AG20443 (cell line): ENCODE measurements around the gene PLCXD3.
"Not testable (repeated sequence)": the region's sequence is repeated elsewhere in the genome, so short reads cannot be mapped to it uniquely, and the experiment has no call there.

ENCODE experiments used
- DNase-seq: peaks from one replicate; pipeline ENCODE4 v3.0.0; 2012; ENCODE audit warnings: low spot score, mixed read lengths

Gene PLCXD3

GRCh38 chr5:41346609-41347008 lies 163.8 kb downstream of the PLCXD3 start:
- no peak for DNase-seq

- DNase-seq = no peak
These were observed 165.1 kb downstream of the PLCXD3 start for GRCh38 chr5:41345295-41345694.

- DNase-seq = no peak
These were observed 171.1 kb downstream of the PLCXD3 start for GRCh38 chr5:41339339-41339738.

- DNase-seq = no peak
These were observed 172.2 kb downstream of the PLCXD3 start for GRCh38 chr5:41338136-41338675.

GRCh38 chr5:41337724-41338123 lies 172.7 kb downstream of the PLCXD3 start:
- no peak for DNase-seq

- no peak for DNase-seq
These were observed 173.2 kb downstream of the PLCXD3 start for GRCh38 chr5:41337216-41337615.

- no peak for DNase-seq
These were observed 173.9 kb downstream of the PLCXD3 start for GRCh38 chr5:41336471-41336870.

- no peak for DNase-seq
These were observed 174.7 kb downstream of the PLCXD3 start for GRCh38 chr5:41335596-41336181.

GRCh38 chr5:41334758-41335157 lies 175.6 kb downstream of the PLCXD3 start:
- peak; percentile 27 for DNase-seq

- DNase-seq = no peak
These were observed 176.2 kb downstream of the PLCXD3 start for GRCh38 chr5:41334221-41334620.

GRCh38 chr5:41325074-41325473 lies 185.3 kb downstream of the PLCXD3 start:
- no peak for DNase-seq

GRCh38 chr5:41322826-41323225 lies 187.6 kb downstream of the PLCXD3 start:
- DNase-seq = not testable (repeated sequence)

GRCh38 chr5:41312478-41313060 lies 197.8 kb downstream of the PLCXD3 start:
- no peak for DNase-seq

GRCh38 chr5:41312066-41312465 lies 198.3 kb downstream of the PLCXD3 start:
- no peak for DNase-seq

- DNase-seq = no peak
These were observed 201.1 kb downstream of the PLCXD3 start for GRCh38 chr5:41309275-41309674.

- DNase-seq = no peak
These were observed 204.4 kb downstream of the PLCXD3 start for GRCh38 chr5:41306005-41306404.

GRCh38 chr5:41305056-41305455 lies 205.3 kb downstream of the PLCXD3 start:
- no peak for DNase-seq

GRCh38 chr5:41296066-41296465 lies 214.3 kb downstream of the PLCXD3 start:
- DNase-seq = no peak

GRCh38 chr5:41291323-41291722 lies 219.1 kb downstream of the PLCXD3 start:
- no peak for DNase-seq

- no peak for DNase-seq
These were observed 219.6 kb downstream of the PLCXD3 start for GRCh38 chr5:41290810-41291209.

- DNase-seq = no peak
These were observed 220.4 kb downstream of the PLCXD3 start for GRCh38 chr5:41289970-41290464.

- no peak for DNase-seq
These were observed 223.7 kb downstream of the PLCXD3 start for GRCh38 chr5:41286696-41287095.

- DNase-seq = no peak
These were observed 224.2 kb downstream of the PLCXD3 start for GRCh38 chr5:41286165-41286564.

GRCh38 chr5:41284938-41285337 lies 225.5 kb downstream of the PLCXD3 start:
- DNase-seq = no peak
